ENCODE results near the gene PEX3. TPM values are rescaled to one million over a fixed set of nuclear protein-coding genes. Genes with fewer than 3 reads are reported as not detected.

The PEX3 gene
- total and polyA plus RNA-seq, 10 of the 15 experiments (the other 5 are each of a cell fraction or from before 2014, with no cell fraction given) = 18.6 to 70.7 (median 38.6) TPM

- no peak for TF ChIP-seq CUX1 (IDR thresholded peaks at IDR 0.05; ENCODE audit: insufficient replicate concordance, low read depth, low read length)
- no peak for TF ChIP-seq RELA (IDR thresholded peaks at IDR 0.05; ENCODE audit: borderline replicate concordance, partially characterized antibody)
- TF ChIP-seq ZNF622 (IDR thresholded peaks at IDR 0.05) = no peak
Measured at GRCh38 chr6:143426026-143426425, 24.6 kb upstream of the PEX3 start (continued).

GRCh38 chr6:143427109-143427817 is 23.3 kb upstream of the PEX3 start:
- ChIA-PET POLR2A (interaction anchor here (0.6 to 1.0 kb wide), 2 partner anchors 327 to 952 kb away, joined by 3 read pairs; no protein-coding TSS in a partner anchor), RAD21 (ENCODE audit: unreplicated experiment) (interaction anchor here (0.8 to 4.4 kb wide), 18 partner anchors 11 to 952 kb away, joined by 3 to 30 read pairs (median 4); partner anchors contain the start of genes ADAT2 and PEX3), SMC1A (ENCODE audit: uncharacterized antibody, unreplicated experiment) (interaction anchor here (0.7 to 5.9 kb wide), 26 partner anchors 12 to 955 kb away, joined by 3 to 54 read pairs (median 4); no protein-coding TSS in a partner anchor), CTCF (interaction anchor here (0.7 to 5.8 kb wide), 47 partner anchors 8 to 955 kb away, joined by 3 to 59 read pairs (median 4); no protein-coding TSS in a partner anchor)
- H3K9me3 ChIP-seq (replicated peaks; ENCODE audit: control insufficient read depth, insufficient read depth, low read length) = no peaks in the 10 kb centered on the region
- WGBS (ENCODE audit: insufficient coverage, insufficient replicate concordance, low lambda C conversion rate, missing lambda C conversion rate) = 13% methylated on average over 4 of the region's 4 CpGs
- H4K20me1 ChIP-seq (ENCODE audit: control insufficient read depth, insufficient read depth) = no peaks in the 10 kb centered on the region
- H3K27ac ChIP-seq (ENCODE audit: control insufficient read depth, insufficient read depth) = no peak overlapping the region
- FAIRE-seq (peak; percentile 84), ATAC-seq (peak; percentile 100), DNase-seq (ENCODE audit: low read depth, low spot score) (no peak)
- no peak overlapping the region for H3K4me2 ChIP-seq (ENCODE audit: control insufficient read depth, insufficient read depth)
- no peak overlapping the region for H2AFZ ChIP-seq (ENCODE audit: control insufficient read depth, low read depth, low read length)
- no peaks in the 10 kb centered on the region for H3K4me1 ChIP-seq (ENCODE audit: control insufficient read depth, insufficient read depth, low read length)
- no peaks in the 10 kb centered on the region for H3K79me2 ChIP-seq (ENCODE audit: control insufficient read depth, insufficient read depth, low read length)
- no peak overlapping the region for H3K4me3 ChIP-seq
- peaks cover 1 to 6% of the 10 kb centered on the region in 2 experiments; a peak in 3 of 4 replicates for H3K36me3 ChIP-seq (ENCODE audit: control insufficient read depth in 2 of 2, insufficient read depth in 2 of 2, low read length in 1 of 2)
- intact Hi-C loops (cut with micrococcal nuclease; ENCODE audit: unreplicated experiment) (loop anchor here (1.0 to 10.0 kb wide), 8 partner anchors 90 to 955 kb away; partner anchors contain the start of gene HIVEP2), in situ Hi-C loops (cut with MboI) (no loop called here)
- H3K27me3 ChIP-seq (replicated peaks in 1 of 2; ENCODE audit: control insufficient read depth in 2 of 2, insufficient read depth in 2 of 2, low read length in 1 of 2) = no peaks in the 10 kb centered on the region
- no TSS peak for BruUV-seq (replicated peaks)
- H3K9ac ChIP-seq (ENCODE audit: control insufficient read depth, insufficient read depth, low read length) = no peak overlapping the region
- TF ChIP-seq BCL11A (IDR thresholded peaks at IDR 0.05; ENCODE audit: low read depth, low read length) (no peak), TAF1 (IDR thresholded peaks at IDR 0.05; ENCODE audit: borderline replicate concordance, low read depth, low read length) (no peak), STAT3 (IDR thresholded peaks at IDR 0.05; ENCODE audit: low read depth, low read length) (no peak), IKZF2 (IDR thresholded peaks at IDR 0.05) (no peak), HDAC2 (IDR thresholded peaks at IDR 0.05) (no peak), ZZZ3 (IDR thresholded peaks at IDR 0.05; ENCODE audit: control insufficient read depth, insufficient read length, low read depth) (no peak), NFYB (IDR thresholded peaks at IDR 0.05; ENCODE audit: insufficient read depth, low read depth, low read length) (no peak), IRF3 (IDR thresholded peaks at IDR 0.05) (no peak), SP1 (IDR thresholded peaks at IDR 0.05; ENCODE audit: low read depth, low read length) (peak; percentile 10), ELK1 (IDR thresholded peaks at IDR 0.05; ENCODE audit: low read depth, low read length) (no peak)
